GM21717 (cell line): ENCODE results near the gene ADSS1.

Source experiments
- ATAC-seq: cut with Tn5 transposase; IDR thresholded peaks from one replicate; pipeline ENCODE4 v1.9.1; 2021; ENCODE audit warnings: mild to moderate bottlenecking, moderate library complexity; ENCODE audit not compliant: unreplicated experiment

Gene ADSS1

DNA sequence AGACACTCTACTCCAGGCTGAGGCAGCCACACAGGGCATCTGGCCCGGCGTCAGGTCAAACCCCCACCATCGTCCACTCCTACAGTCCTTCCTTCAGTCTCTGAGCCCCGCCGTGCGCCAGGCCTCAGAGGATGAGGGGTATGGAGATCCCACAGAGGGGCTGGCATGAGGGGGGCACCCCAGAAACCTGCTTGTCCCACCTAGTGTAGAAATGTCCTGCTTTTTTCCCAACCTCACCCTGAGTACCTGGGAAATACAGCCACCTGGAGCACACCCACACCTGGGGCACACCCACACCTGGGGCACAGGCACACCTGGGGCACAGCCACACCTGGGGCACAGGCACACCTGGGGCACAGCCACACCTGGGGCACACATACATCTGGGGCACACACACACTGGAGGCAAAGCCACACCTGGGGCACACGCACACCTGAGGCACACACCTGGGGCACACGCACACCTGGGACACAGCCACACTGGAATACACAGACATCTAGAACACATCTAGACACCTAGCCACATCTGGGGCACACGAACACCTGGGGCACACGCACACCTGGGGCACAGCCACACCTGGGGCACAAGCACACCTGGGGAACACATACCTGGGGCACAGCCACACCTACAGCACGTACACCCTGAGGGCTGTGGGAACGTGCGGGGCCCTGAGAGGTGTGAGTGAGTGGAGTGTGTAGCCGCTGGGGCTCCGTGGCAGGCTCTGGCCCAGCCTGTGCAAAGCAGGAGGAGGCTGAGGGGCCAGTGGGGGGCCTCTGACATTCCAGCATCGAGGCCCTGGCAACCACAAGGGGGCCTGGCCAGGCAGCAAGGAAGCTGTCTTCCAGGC lies 53.2 kb downstream of the ADSS1 start:
- no peak for ATAC-seq

GRCh38 chr14:104777808-104778249 lies 53.8 kb downstream of the ADSS1 start:
- no peak for ATAC-seq

GRCh38 chr14:104778694-104779331 lies 54.8 kb downstream of the ADSS1 start:
- ATAC-seq = no peak

GRCh38 chr14:104779776-104780512 lies 55.9 kb downstream of the ADSS1 start:
- no peak for ATAC-seq

DNA sequence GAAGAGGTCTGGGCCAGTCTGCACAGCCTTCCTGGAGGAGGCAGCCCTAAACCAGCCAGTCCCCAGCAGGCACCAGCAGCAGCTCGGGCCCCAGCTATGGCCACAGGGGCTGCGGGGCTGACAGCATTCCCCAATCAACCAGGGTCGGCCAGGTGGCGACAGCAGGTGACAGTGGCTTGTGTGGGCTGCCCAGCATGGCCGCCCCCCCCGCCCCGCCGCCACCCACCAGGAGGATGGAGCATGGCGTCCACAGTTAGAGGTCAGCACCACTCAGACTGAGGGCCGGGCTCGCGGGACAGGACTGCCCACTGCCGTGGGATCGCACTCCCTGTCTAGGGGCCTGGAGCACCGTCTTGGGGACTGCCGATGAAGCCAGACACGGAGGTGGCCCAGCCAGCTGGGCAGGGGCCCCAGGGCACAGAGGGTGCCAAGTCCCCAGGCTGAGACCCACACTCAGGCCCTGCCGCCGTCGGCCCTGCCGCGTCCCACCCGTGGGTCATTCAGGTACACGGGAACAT lies 56.5 kb downstream of the ADSS1 start:
- ATAC-seq = no peak

DNA sequence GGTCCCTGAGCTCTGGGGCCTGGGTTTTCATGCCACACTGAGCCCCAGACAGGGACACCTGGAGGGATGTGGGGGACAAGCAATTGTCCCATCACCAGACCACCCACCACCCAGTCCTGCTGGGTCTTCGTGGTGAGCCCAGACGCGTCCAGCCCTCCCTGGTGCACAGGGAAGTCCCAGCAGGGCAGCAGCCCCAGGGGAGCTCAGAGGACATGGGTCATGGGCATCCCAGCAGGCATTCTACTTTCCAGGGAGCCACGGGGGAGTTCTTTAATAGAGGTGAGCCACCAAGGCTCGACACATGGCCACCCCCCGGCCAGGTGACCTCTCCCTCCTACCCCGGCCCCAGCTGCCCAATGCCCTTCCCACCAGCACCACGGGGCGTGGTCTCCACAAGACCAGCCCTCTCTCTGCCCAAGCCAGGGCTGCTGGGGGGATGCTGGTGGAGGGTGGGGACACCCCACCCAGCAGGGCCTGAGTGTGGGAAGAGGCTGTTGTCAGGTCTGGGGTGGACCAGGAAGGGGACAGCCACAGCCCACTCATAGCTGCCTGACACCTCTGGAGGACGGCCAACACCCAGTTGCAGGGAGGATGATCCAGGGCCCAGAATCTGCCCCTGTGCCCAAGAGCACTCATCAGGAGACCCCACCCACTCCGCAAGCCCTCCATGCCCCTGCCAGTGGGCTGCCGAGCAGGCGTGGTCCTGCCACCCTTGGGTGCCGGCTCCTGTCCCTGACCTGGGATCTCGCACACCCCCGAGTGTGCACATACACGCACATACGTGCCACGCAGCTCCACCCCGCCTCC lies 57.4 kb downstream of the ADSS1 start:
- ATAC-seq = no peak

DNA sequence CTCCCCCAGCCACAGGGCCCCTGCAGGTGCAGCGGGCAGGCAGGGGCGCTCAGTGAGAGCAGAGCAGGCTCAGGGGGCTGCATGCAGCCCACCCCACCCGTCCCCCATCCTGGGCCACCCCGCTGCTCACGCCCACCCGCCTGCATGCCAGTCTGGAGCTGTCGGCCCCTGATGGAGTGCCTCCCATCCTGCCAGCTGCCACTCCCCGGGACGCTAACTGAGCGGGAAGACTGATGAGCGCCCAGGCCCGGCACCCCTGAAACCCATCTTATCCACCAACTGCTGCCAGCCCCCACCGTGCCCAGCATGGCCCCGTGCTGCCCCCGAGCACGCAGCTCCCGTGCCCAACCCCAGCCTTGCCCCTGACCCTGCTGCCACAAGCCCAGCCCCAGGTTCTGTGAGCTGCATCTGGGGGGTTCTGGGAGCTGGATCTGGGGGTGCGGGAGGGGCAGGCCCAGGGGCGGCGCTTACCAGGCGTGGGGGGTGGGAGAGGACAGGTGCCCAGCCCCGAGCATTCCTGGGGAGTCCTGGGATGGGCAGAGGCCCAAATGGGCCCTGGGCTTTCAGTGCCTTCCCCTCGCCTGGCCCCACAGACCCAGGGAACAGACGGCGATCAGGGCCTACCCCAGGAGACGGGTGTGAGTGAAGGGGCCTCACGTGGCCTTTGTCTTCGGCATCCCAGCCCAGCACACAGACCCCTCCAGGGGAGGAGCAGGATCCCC lies 58.2 kb downstream of the ADSS1 start:
- ATAC-seq = no peak

DNA sequence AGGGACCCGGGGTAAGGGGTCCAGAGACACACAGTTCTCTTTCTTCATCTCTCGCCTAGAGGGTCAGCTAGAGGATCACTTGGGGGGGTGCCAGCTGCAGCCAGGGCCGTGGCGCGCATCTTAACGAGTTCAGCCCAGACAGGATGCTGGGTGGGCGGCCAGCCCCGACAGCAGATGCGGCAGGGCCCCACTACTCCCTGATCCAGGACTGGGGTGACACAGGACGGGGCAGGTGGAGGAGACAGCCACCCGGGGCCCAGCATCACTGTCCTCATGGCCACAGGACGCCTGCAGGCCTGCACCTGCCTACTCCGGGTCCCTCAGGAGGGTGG lies 58.7 kb downstream of the ADSS1 start:
- no peak for ATAC-seq

GRCh38 chr14:104783484-104784217 lies 59.6 kb downstream of the ADSS1 start:
- ATAC-seq = no peak

DNA sequence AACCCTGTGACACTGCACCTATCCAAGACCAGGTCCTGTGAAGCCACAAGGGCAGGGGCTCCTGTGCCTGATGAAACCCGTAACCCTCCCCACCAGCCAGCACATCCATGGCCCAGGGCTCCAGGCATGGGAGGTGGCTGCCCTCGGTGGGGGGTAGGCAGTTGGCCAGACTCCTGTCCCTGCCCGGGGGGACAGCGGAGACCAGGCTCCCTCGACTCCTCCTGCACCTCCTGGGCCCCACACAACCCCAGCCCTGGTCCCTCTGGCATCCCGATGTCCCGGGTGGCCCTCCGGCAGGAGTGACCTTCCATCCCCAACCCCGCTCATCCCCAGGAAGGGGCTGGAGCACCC lies 60.2 kb downstream of the ADSS1 start:
- no peak for ATAC-seq

- ATAC-seq = no peak
Observed at GRCh38 chr14:104784846-104785707, 61.0 kb downstream of the ADSS1 start.

DNA sequence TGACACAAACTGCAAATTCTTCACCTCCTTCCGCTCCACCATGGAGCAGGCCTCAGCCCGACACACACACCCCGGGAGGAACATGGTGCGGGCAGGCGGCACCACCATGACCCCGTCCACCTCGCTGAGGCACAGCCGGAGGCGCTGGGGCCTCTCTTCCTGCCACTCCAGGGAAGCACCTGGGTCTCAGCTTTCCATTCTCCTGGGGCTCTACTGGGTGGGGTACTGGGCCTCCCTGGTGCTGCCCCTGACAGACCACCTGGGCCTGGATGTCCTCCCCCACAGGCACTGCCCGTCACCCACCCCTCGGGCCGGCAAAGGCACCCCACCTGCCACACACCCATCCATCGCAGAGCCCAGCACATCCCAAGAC lies 61.7 kb downstream of the ADSS1 start:
- ATAC-seq = no peak

- ATAC-seq = no peak
Observed at GRCh38 chr14:104786091-104786586, 62.1 kb downstream of the ADSS1 start.

GRCh38 chr14:104786726-104787675 lies 63.0 kb downstream of the ADSS1 start:
- no peak for ATAC-seq

- ATAC-seq = no peak
Observed at GRCh38 chr14:104787736-104788135, 63.7 kb downstream of the ADSS1 start.

DNA sequence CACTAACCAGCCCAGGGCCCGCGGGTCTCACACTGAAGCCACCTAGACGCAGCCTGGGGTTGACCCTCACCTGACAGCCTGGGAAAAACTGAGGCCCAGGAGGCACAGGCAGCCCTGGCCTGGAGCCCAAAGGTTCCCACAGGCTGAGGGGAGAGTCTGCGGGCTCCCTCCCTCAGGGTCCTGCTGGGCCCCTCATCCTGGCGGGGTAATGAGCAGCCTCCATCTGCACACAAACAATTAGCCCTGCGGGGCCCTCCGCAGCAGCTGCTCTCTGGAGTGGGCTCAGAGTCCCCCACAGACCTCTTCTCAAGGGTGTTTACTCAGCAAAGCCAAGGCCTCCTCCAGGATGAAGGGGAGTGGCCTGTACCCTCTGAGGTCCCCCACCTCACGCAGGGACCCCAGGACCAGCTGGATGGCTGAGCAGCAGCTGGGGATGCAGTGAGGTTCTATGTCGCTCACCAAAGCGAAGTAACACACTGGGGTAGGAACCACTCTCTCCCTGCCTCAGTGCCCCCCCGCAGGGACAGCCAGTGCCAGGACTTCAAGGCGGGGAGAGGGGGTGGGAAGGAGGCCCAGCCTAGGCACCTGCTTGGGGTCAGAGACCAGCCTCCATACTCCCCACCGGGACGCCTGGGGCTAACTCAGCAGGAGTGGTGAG lies 64.3 kb downstream of the ADSS1 start:
- no peak for ATAC-seq
